HG03025 (cell line): ENCODE measurements around the gene CWH43.
"Not testable (repeated sequence)": the region's sequence is repeated elsewhere in the genome, so short reads cannot be mapped to it uniquely, and the experiment has no call there.

ENCODE experiments used
- ATAC-seq: cut with Tn5 transposase; IDR thresholded peaks from one replicate; pipeline ENCODE4 v1.9.1; 2021; ENCODE audit warnings: mild to moderate bottlenecking, moderate library complexity; ENCODE audit not compliant: unreplicated experiment, low FRiP score

Gene CWH43

GRCh38 chr4:48974979-48975640 lies 11.0 kb upstream of the CWH43 start:
- no peak for ATAC-seq

- ATAC-seq: no peak
These were observed 10.0 kb upstream of the CWH43 start for GRCh38 chr4:48976041-48976440.

GRCh38 chr4:48979914-48980579 lies 6.0 kb upstream of the CWH43 start:
- no peak for ATAC-seq

- ATAC-seq: not testable (repeated sequence)
These were observed 2.1 kb upstream of the CWH43 start for GRCh38 chr4:48984005-48984404.

- ATAC-seq: no peak
These were observed 486 bp upstream of the CWH43 start for GRCh38 chr4:48985602-48985975.

- ATAC-seq: no peak
These were observed 634 bp downstream of the CWH43 start for GRCh38 chr4:48986654-48987164.

- ATAC-seq: no peak
These were observed 3.6 kb downstream of the CWH43 start for GRCh38 chr4:48989461-48990203.

- no peak for ATAC-seq
These were observed 5.3 kb downstream of the CWH43 start for GRCh38 chr4:48991357-48991756.

- no peak for ATAC-seq
These were observed 11.9 kb downstream of the CWH43 start for GRCh38 chr4:48997962-48998361.

GRCh38 chr4:48998440-48998839 lies 12.4 kb downstream of the CWH43 start:
- ATAC-seq: no peak

- no peak for ATAC-seq
These were observed 14.7 kb downstream of the CWH43 start for GRCh38 chr4:49000806-49001205.

- no peak for ATAC-seq
These were observed 16.9 kb downstream of the CWH43 start for GRCh38 chr4:49002931-49003330.

GRCh38 chr4:49018718-49019295 lies 32.7 kb downstream of the CWH43 start:
- no peak for ATAC-seq

- no peak for ATAC-seq
These were observed 46.5 kb downstream of the CWH43 start for GRCh38 chr4:49032440-49033161.

- no peak for ATAC-seq
These were observed 50.5 kb downstream of the CWH43 start for GRCh38 chr4:49036528-49036927.

GRCh38 chr4:49044270-49044669 lies 58.2 kb downstream of the CWH43 start:
- ATAC-seq: no peak

GRCh38 chr4:49058306-49058705 lies 72.2 kb downstream of the CWH43 start:
- no peak for ATAC-seq

- ATAC-seq: no peak
These were observed 77.6 kb downstream of the CWH43 start for GRCh38 chr4:49063670-49064069.

GRCh38 chr4:49072196-49072595 lies 86.1 kb downstream of the CWH43 start:
- ATAC-seq: not testable (repeated sequence)

GRCh38 chr4:49091883-49092282 lies 105.8 kb downstream of the CWH43 start:
- ATAC-seq: not testable (repeated sequence)
